Cardiac fibroblast (primary cell): ENCODE results near the gene TJP1.
A peak's percentile ranks its signal among the peaks of the same experiment; 100 is the strongest.

Experiments
- DNase-seq, 2 donors: peaks; one replicate each; pipeline versions ENCODE4 v3.0.0 to v3.0.0-alpha.2; 2010; ENCODE audit warnings: low read depth in 2 of 2
- H3K4me3 ChIP-seq, 2 donors: replicated peaks in 1 of 2; 1 replicate in 1 of 2; 2 replicates in 1 of 2; pipeline ENCODE4 v1.5.1; 2011; ENCODE audit warnings: low read depth in 2 of 2, low read length in 2 of 2, mild to moderate bottlenecking in 2 of 2, moderate library complexity in 1 of 2
- CTCF ChIP-seq: IDR thresholded peaks from one replicate; pipeline ENCODE4 v1.5.1; 2011; ENCODE audit warnings: low read depth, mild to moderate bottlenecking, low read length, inconsistent platforms

Gene TJP1

DNA sequence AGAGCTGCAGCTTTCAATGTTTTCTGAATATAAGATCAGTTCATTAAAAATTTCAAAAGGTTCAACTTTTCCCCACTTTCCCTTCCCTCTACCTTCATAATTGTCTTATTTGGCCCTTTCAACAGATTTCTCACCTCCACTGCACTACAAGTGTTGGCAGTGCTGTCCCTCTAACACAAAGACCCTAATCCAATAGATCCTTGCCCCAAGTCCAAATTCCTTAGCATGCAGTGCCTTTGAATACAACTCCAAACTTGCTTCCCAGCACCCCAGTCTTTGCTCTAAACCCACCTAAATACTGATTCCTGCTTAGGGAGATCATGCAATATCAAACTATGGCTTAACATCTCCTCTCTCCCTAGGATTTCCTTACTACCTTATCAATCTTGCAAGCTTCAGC, 43.9 kb downstream of the TJP1 start:
- DNase-seq, result no peak
- TF ChIP-seq CTCF, result no peak
- no peak overlapping the region for H3K4me3 ChIP-seq

DNA sequence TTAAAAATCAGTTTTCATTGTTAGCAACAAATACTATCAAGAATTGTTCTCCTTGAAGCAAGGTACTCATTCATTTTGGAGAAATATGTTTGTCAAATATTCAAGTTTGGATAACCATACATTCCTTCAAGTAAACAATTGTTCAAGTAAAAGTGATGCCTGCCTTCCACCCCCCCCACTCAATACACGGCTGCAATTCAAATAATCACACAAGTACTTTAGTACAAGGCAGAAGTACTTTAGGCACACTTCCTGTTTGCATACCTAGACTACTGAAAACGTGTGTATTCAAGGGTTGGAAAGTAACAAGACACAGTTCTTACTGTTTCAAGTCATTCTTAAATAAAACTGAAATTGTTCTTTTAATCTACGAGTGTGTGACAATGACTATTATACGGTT, 45.4 kb downstream of the TJP1 start:
- no peak overlapping the region for H3K4me3 ChIP-seq
- no peak for TF ChIP-seq CTCF
- no peak for DNase-seq

GRCh38 chr15:29774900-29775299, 47.4 kb downstream of the TJP1 start:
- TF ChIP-seq CTCF, result no peak
- no peak overlapping the region for H3K4me3 ChIP-seq
- DNase-seq, result peak; percentile 42 to 92

GRCh38 chr15:29773816-29774215, 48.5 kb downstream of the TJP1 start:
- no peak overlapping the region for H3K4me3 ChIP-seq
- DNase-seq, result peak in 1 of 2 donors; percentile 49
- no peak for TF ChIP-seq CTCF

- TF ChIP-seq CTCF, result no peak
- no peak overlapping the region for H3K4me3 ChIP-seq
- DNase-seq, result no peak
These were observed 49.3 kb downstream of the TJP1 start for GRCh38 chr15:29773000-29773399.

DNA sequence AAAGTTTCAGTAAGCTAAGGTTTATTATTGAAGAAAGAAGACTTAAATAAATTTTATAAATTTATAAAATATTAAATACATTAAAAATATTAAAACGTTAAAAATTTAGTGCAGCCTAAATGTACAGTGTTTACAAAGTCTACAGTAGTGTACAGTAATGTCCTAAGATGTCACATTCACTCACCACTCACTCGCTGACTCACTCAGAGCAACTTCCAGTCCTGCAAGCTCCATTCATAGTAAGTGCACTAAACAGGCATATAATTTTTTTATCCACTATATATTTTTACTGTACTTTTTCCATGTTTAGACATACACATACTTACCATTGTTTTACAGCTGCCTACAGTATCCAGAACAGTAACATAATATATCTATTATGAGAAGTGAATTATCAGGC, 51.5 kb downstream of the TJP1 start:
- no peak overlapping the region for H3K4me3 ChIP-seq
- no peak for TF ChIP-seq CTCF
- DNase-seq, result peak in 1 of 2 donors; percentile 68

DNA sequence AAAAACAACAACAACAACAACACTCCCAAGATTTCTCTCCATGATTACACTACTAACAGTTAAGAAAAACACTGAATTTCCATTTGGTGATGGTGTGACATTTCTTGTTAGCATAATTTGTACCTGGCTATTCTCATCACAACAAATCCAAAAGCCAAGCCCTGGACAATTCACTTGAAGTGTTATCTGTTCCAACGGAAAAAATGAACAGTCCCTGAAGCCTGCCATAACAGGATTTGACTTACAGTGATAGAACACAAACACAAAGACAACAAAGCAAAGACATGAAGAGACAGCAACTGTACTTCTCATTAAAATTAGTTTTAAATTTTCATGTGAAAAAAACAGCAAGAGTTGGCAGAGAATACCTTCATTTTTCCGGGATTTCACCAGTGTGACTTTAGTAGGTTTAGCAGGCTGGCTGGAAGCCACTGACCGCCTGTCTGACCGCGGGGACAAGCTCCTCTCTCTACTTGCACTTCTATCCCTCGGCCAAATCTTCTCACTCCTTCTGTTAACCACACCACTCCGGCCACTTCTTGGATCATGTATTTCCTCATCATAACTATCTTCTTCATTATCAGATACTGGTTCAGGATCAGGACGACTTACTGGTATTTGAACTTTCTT, 56.3 kb downstream of the TJP1 start:
- no peak for TF ChIP-seq CTCF
- DNase-seq, result peak in 1 of 2 donors; percentile 42
- no peak overlapping the region for H3K4me3 ChIP-seq
